ENCODE measurements around the gene KCNK15.

KCNK15 gene

DNA sequence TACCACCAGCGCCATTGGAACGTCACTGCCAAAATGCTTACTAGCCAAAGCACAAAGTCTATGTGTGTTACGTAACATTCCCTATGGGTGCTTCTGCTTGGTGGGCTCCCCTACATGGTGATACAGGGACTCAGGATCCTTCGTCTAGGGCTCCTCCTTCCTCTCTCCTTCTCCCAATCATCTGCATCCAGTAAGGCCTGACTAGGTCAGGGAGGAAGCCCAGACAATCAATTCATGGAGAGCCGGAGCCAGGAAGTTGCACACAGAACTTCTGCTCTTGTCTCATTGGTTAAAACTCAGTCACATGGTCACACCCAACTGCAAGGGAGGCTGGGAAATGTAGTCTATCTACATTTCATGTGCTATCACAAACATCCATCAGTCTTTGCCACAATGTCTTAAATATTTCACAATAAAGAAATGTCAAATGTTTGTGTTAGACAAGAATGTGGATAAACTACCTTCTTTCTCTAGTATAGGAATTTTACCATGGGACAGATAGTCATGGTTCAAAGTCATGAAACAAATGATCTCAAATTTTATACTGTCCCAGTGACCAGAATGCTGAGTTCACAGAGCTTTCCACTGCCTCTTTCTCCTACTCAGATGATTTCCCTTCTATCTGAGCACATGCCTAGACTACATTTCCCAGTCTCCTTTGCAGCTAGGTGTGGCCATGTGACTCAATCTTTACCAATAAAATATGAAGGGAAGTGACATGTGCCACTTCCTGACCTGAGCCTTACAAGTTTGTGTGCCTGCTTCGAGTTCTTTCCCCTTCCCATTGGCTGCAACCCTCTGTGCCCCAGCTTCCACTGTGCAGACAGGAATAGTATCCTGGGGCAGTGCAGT, 9.3 kb upstream of the KCNK15 start:
- DNase-seq: no peak

DNA sequence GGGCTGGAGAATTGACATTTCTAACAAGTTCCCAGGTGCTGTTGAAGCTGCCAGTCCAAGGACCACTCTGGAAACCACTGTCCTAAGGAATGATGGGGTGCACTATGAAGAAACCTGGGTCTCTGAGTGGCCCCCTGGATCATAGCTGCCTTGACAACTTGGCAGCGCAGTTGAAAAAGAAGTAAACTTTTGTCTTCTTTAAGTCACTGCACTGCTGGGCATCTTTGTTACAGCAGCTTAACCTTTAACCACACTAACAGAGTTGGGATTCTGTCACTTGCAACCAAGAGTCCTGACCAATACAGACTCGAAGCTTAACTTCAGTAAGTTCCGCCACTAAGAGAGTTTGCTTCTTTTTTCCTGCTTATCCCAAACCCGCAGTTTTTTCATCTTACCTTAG, 8.5 kb upstream of the KCNK15 start:
- no peak for DNase-seq

DNA sequence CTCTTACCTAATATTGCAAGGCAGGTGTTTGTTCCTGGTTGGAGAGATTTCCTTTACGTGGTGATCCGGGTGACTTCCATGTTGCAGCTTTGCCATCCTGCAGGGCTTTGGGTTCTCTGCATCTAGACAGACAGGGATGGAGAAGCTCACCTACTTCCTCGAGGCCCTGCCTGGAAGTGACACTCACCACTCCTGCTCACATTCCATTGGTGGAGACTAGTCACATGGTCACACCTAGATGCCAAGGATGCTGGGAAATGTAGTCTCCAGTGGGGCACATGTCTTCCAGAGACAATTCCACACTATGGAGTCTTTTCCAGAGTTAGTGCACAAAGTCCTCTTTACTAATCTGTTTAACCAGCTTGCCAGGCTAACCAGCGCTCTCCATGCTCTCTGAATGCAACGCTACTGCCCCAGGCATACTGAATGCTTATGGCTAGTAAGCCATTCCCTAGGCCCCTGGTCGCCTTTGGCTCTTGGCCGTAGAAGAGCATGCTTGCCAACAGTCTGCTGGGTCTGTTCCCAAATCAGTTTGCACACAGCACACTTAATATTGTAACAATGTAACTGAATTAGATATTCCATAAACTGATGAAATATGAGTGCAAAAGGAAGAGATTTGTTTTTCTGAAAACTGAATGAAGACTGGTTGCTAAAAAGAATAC, 6.7 kb upstream of the KCNK15 start:
- DNase-seq: peak; percentile 43

DNA sequence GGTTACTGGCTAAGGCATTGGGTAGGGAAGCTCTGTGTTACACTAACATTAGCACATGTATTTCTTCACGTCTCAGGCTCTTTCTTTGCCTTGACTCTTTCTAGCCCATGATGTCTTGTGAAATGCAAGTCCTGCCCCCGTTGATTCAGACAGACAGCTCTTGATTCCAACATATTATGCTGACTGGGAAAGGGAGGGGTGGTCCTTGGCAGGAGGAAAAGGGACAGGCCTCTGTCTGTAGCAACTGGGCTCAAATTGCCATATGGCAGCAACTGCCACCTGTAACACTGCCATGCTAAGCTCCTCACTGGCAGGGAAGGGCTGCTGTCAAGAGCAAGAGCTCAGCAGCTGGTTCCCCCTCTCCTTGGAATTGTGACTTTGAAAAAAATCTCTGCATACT, 5.7 kb upstream of the KCNK15 start:
- no peak for DNase-seq

DNA sequence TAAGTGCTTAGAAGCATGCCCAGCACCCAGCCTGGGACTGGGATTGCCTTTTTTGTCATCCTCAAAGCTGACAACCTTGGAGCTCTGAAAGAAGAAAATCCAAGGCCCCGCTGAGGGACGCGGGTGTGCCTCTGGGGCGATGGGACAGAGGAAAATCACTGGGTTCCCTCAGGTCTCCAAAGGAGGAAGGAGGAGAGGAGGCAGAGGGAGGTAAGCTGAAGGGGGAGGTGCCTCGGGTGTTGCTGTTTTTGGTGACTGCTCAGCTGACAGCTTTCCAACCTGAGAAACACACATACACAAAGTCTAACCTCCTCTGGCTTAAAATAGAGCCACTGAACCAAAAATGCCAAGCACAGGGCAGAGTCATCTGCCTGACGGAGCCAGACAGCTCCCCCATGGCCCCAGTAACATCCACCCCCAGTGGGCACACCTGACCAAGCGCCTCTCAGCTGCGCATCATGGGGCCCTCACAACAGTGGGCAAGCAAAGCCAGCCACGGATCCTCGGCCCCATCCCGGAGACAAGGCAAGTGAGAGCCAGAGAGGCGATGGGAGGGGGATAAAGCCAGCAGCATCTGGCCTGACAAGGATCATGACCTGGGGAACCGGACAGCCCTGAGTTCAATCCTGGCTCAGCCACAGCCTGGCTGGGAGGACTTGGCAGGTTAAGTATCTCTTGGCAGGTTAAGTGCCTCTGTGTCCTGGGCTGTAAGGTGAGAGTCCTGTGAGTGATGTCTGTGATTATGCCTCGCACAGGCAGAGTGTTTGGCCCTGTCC, 3.2 kb upstream of the KCNK15 start:
- no peak for DNase-seq

DNA sequence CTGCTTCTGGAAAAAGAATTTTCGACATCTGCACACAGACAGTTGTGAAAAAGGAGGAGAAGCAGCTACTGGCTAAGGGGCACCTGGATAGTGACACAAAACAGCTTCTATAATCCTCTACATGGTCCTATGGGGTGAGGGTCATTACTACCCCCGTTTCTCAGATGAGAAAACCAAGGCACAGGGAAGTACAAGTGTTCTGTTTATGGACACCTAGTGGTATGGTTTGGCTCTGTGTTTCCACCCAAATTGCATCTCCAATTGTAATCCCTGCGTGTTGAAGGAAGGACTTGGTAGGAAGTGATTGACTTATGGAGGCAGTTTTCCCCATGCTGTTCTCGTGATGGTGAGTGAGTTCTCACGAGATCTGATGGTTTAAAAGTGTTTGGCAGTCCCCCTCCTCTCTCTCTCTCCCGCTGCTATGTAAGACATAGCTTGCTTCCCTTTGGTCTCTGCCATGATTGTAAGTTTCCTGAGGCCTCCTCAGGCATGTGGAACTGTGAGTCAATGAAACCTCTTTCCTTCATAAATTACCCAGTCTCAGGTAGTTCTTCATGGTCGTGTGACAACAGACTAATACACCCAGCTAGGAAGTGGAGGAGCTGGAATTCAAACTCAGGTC, 2.5 kb upstream of the KCNK15 start:
- no peak for DNase-seq

DNA sequence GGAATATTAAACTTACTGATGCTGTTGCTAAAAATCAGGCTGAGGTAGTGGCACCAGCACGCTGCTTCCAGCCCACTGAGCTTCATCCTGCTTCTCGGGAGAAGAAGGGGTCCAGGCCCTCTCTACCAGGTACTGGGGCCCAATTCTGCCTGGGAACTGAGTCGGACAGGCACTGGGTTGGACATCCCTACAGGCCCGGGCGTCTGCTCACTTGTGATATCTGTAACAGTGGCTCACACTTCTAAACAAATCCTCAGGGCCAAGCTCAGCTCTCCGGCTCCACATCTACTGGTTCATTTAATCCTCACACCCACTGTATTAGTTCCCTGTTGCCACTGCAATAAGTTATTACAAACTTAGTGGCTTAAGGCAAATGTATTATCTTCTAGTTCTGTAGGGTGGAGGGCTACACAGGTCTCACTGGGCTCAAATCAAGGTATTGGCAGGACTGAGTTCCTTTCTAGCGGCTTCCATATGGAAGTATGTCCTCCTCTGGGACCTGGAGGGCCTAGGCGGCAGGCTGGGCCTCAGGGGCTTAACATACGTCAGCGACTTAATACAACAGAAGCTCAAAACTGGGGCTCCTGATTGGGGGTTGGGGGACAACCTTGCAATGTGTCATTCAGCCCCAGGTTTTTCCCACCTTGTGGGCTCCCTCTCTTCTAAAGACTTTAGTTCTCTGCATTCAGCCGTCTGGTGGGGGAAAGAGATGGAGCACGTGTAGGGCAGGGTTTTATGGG, 1.6 kb upstream of the KCNK15 start:
- DNase-seq: no peak

DNA sequence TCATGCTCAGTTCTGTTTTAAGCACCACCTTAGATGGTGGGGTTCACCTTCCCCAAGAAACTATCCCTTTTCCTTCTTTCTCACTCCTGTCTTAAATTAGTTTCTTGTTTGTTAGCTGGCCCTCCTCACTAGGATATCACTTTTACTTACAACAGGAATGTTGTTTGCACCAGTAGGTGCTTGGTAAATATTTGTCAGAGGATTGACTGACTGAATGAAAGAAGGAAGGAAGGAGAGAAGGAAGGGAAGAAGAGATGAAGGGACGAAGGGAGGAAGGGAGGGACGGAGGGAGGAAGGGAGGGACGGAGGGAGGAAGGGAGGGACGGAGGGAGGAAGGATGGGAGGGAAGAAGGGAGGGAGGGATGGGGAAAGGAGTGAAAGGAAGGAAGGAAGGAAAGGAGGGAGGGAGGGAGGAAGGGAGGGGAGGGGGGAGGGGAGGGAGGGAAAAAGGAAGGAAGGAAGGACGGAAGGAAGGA, 505 bp upstream of the KCNK15 start:
- DNase-seq: no peak

DNA sequence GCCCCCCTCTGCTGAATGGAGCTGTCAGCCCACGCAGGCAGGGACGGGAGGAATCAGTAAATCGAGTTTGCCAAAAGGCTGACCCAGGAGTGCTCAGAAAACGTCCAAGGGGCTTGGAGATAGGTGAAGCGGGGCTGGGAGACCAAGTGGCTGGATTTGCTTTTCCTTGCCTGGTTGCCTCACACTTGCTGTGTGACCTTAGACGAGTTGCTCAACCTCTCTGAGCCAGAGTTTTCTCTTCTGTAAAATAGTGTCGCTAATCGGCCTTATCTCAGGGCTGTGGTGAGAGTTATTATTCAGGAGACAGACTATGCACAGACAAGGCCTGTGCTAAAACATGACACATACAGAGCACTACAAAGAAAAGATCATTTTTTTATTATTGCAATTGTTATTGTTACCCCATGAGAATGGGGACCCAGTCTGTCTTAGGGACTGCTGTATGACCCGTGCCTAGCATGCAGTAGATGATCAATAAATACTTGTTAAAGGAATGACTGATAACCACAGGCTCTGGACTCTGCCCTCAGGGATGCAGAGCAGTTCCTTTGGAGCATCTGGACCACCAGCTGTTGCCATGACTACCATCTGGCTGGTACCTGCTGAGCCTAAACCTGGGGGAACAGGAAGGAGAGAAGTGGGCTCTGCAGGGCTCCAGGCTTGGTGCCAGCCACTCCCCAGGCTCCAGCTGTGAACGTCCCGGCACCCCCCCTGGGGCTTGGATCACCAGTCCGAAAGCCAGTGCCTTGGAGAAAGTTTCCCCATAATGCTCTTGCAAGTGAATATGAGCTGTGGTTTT, 901 bp downstream of the KCNK15 start:
- no peak for DNase-seq

DNA sequence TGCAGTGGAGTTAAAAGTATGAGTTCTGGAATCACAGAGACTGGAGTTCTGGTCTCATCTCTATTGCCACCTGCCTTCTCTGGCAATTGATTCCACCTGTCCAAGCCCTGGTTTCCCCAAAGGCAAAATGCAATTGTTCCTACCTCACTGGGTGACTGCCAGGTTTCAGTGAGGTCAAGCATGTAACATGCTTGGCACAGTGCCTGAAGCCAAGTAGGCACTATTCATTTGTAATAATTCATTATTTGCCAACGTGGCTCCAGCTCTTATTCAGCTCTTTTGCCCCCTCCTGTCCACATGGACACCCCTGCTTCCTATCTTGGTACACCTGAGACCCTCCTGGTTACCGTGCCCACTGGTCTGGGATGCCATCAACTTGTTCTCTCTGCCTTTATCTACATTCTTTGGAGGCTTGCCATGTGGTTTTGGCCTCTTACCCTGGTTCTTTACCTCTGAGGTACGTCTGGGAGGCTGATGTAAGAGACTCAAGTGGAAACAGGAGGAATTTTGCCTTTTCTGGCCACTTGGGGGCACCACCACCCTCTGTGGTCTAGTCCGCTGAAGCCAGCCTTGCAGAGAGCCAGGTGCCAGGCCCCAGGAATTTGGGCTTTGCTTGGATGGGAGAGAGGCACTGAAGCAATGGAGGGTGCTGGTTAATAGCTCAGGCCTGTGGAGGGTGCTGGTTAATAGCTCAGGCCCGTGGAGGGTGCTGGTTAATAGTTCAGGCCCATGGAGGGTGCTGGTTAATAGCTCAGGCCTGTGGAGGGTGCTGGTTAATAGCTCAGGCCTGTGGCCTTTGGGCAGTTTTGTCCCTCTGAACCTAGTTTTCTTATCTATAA, 1.7 kb downstream of the KCNK15 start:
- peak; percentile 58 for DNase-seq

DNA sequence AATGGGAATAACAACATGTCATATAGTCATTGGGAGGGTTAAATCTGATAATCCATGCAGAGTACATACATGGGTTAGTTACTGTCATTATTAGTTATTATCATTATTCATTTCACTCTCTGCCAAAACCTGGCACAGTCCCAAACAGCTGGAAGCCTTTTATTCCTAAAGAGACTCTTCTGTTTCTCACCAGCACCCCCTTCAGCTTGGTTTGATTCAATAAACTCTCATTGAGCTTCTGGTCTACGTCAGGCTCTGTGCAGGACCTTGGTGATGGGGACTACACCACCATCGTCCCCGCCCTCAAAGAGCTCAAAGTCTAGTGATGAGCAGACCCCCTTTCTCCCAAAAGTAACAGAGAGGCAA, 2.3 kb downstream of the KCNK15 start:
- no peak for DNase-seq

DNA sequence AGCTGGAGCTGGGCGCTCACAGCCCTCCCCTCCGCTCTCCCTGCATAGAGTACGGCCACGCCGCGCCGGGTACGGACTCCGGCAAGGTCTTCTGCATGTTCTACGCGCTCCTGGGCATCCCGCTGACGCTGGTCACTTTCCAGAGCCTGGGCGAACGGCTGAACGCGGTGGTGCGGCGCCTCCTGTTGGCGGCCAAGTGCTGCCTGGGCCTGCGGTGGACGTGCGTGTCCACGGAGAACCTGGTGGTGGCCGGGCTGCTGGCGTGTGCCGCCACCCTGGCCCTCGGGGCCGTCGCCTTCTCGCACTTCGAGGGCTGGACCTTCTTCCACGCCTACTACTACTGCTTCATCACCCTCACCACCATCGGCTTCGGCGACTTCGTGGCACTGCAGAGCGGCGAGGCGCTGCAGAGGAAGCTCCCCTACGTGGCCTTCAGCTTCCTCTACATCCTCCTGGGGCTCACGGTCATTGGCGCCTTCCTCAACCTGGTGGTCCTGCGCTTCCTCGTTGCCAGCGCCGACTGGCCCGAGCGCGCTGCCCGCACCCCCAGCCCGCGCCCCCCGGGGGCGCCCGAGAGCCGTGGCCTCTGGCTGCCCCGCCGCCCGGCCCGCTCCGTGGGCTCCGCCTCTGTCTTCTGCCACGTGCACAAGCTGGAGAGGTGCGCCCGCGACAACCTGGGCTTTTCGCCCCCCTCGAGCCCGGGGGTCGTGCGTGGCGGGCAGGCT, 4.6 kb downstream of the KCNK15 start:
- DNase-seq: no peak

DNA sequence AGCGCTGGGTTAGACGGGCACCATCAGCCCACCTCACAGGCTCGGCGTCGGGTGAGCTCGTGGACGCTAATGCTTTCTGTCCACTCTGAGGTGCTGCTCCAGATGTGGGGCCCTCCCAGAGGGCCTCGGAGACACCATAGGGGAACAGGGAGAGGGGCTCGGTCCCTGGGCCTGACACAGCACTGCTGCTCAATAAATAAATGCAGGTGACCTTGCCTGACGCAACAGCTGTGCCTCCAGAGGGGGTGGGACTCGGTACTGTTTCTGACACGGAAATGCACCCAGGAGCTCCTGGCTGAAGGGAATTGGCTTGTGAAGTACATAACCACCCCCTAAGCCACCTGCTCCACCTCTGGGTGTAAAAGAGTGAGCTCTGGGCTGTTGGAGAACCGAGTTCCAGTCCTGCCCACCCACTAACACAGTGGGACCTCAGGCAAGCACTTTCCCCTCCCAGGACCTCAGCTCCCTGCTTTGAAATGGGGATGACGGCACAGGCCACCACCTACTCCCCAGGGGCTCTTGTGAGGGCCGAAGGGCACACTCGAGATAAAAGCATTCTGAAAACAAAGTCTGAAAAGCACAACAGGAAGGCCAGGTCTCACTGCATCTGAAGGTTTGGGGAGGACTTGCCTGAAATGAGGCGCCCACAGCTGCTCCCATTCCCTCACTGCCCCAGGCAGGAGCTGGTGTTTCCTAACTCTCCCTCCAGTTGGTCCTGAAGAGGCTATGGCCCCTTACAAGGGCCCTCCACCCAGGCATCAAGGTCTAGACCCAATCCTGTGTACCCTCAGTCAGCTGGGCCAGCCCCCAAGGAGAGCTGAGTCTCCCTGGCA, 6.7 kb downstream of the KCNK15 start:
- no peak for DNase-seq

DNA sequence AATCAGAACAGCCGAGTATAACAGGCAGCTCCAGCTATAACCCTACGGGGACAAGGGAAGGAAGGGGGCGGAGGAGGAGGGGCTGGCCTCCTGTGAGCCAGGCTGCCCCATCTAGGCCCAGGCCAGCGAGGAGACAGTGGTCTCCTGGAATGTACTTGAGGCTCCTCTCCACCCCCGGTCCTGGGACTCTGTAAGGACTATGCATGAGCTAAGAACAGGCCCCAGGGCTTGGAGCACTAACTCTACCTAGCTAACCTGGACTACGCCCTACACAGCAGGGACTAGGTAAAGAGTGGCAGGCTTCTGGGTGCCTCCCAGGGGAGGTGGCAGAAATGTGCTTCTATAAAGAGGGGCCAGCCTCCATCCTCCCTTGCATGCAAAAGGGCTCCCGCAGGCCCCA, 8.9 kb downstream of the KCNK15 start:
- no peak for DNase-seq

DNA sequence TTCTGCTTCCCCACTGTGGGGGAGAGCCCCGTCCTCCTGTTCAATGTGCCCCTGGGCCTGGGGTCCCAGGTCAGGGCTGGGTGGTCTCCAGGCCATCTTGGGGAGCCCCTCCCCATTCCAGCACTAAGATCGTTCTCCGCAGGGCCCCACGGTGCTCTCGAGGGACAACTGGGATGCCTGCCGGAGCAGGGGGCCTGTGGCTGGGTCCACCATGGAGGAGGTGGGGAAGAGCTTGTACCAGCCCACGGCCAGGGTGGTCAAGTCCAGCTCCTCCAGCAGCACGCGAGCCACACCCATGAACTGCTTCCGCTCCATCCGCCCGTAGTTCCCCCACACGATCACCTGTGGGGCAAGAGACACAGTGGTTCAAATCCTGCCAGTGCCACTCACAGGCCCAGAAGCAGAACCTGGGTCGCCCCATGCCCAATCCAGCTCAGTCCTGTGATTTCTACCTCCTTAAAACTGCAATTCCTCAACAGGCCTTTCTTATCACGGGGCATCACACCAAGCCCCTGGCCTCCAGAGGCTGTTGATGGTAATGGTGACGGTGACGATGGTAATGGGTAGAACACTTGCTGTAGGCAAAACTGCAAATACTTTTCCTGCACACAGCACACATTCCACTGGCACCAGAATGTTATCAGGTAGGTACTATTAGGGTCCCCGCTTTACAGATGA, 10.5 kb downstream of the KCNK15 start:
- DNase-seq: no peak

DNA sequence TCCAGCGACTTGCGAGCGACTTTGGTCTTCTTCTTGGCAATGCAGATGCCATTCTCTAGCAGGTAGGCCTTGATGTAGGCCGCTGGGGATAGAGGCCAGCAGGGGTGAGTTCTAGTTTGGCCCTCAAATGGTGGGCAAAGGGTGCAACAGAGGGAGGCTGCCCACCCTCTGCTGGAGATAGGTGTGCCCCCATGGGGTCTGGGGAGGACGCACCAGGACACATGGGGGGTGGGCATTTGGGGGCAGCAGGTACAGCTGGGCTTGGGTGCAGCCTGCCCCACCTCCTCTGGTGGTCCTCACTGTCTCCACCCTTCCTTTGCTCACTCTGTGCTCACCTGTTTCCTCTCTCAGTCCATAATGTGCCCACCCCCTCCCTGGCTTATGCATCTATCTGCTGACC, 11.3 kb downstream of the KCNK15 start:
- no peak for DNase-seq

DNA sequence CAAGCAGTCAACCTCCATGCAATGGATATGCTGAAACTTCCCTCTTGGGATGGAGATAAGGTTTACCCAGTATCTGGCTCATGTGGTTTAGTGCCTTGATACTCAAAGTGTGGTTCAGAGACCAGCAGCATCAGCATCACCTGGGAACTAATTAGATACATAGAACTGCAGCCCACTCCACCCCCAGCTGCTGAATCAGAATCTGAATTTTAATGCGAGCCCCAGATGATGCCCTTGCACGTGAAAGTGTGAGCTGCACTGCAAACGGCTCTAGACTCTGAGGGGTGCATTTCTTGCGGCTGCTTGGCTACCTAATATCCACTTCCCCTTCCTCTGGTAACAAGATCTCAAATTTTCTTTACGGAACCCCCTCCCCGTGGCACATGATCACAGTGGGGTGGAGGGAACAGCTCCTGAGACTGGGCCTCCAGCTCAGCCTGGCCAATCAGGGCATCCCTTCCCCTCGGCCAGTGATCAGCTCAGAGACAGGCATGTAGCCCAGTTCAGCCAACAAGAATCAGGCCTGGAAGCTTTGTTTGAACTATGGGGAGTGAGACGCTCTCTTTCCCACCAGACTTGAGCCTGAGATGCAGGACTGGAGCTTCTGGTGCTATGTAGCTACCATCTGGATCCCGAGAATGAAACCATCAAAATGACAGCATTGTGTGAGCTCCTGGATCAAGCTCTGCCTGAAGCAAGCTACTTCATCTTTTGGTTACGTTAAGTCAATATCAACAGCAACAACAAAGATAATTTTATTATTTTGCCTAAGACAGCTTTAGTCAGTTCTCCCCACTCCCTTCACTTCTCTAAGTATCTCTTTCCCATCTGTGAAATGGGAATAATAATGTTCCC, 12.8 kb downstream of the KCNK15 start:
- DNase-seq: no peak
